HG03159 (cell line): ENCODE measurements around the gene STK24.
"Not testable (repeated sequence)": the region's sequence is repeated elsewhere in the genome, so short reads cannot be mapped to it uniquely, and the experiment has no call there.

Experiments
- ATAC-seq: cut with Tn5 transposase; IDR thresholded peaks from one replicate; pipeline ENCODE4 v1.9.1; 2021; ENCODE audit warnings: mild to moderate bottlenecking, moderate library complexity; ENCODE audit not compliant: unreplicated experiment

The STK24 gene

DNA sequence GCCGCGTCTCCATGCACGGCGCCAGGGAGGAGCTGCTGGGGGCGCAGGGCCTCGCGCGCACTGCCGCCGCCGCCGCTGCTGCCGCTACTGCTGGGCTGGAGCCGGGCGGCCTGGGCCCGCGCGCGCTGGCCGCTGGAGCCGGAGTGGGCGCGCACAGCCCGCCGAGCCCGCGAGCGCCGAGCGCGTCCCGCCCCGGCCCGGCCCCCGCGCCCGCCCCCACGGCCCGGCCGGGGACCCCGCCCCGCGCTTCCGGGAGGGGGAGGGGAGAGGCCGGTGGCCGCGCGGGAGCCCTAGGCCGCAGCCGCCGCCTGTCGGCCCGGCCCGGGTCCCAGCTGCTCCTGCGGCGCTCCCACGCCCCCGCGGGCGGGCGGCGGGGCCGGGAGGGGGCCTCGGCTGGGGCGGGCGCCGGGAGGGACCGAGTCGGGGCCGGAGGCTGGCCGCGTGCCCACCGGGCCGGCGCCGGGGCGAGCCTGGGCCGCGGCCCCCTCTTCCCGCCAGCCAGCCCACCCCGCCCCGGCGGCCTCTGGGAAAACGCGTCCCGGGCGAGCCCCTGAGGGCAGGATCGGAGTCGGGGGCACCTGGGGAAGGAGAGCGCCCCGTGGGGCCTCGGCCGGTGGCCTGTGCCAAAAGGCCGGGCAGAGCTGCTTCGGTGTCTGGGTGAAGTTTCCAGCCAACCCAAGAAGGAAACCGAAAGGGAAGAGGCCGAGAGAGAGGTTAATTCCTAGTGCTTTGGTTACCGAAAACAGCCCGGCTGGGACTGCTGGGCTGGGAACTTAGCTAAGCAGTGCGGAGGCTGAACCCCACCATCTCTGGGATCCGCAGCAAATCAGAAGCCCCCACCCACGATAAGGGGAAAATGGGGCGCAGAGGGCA lies at the start of gene STK24:
STK24 (minus strand) TSS at position 145 of the 873 bp plus-strand sequence. CDS start 321 bp downstream, outside the sequence.
- ATAC-seq = peak; percentile 63

DNA sequence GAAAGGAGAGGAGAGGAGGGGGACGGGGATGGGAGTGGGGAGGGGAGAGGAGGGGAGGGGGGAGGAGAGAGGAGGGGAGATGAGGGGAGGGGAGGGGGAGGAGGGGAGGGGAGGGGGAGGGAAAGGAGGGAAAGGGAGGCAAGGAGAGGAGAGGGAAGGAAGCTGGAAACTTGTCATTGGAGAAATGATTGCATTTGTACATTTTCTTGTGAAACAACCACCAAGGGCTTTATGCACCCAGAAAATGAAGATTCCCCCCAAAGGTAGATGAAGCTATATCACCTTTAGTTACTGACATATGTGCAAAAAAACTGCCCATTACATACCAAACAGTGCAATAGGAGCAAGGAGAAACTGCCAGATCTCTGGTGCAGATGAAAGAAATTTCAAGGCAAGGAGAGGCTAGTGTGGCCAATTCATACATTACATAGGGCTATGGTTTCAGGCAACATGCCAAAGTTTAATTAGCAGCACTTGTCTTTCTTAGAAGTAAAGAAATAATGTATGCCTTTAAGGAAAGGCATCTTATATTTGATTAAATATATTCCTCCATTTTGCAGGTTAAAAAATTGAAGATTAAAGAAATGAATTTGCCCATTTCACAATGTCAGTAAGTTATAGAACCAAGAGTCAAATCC lies 49.5 kb upstream of the STK24 start:
- no peak for ATAC-seq

DNA sequence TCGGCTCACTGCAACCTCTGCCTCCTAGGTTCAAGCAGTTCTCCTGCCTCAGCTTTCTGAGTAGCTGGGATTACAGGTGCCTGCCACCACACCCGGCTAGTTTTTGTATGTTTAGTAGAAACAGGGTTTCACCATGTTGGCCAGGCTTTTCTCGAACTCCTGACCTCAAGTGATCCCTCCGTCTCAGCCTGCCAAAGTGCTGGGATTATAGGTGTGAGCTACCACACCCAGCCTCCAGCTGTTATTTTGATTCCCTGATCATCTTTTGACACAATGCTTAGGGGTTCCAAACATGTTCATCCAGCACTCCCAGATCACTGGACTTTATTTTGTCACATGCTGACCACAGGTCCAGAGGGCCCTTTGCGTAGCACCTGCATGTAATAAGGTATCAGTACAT lies 47.7 kb upstream of the STK24 start:
- ATAC-seq = not testable (repeated sequence)

DNA sequence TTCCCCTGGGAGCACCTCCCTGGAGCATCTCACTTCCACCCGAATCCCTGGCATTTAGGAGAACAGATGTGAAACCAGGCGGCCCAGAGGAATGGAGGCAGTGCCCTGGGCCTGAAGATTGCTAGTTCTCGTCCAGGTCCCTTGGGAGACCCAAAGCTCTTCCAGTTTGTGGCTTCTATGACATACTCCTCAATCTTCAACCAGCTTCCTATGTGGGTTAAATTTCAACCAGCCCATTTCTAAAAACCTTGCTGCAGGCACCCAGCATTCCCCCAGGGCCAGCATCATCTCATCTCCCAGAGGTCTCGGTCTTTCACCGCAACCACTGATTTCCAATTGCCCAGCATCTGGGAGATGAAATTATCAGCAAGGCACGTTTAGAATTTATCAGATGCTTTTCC lies 46.0 kb upstream of the STK24 start:
- no peak for ATAC-seq

DNA sequence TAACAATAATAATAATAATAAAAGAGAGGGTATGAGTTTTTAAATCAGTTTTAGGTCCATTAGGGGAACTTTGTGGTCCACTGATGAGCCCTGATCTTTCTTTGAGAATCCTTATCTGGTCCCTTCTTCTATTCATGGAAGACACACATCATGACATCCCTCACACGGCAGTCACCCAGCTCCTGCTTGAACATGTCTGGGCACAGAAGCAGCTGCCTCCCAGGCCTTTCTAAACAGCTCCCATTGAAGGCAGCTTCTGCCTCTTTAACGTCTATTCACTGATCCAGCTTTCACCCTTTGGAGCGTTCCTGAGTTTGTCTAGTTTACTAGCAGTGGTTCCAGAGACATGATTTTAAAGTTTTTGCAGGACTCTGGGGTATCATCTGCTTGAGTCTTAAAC lies 42.6 kb upstream of the STK24 start:
- no peak for ATAC-seq

DNA sequence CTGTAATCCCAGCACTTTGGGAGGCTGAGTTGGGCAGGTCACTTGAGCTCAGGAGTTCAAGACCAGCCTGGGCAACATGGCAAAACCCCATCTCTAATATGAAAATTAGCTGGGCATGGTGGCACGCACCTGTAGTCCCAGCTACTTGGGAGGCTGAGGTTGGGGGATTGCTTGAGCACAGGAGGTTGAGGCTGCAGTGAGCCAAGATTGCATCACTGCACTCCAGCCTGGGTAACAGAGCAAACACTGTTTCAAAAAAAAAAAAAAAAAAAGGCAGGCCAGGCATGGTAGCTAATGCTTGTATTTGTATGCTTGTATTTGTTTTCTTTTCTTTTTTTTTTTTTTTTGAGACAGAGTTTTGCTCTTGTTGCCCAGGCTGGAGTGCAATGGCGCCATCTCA lies 38.7 kb upstream of the STK24 start:
- ATAC-seq = not testable (repeated sequence)

DNA sequence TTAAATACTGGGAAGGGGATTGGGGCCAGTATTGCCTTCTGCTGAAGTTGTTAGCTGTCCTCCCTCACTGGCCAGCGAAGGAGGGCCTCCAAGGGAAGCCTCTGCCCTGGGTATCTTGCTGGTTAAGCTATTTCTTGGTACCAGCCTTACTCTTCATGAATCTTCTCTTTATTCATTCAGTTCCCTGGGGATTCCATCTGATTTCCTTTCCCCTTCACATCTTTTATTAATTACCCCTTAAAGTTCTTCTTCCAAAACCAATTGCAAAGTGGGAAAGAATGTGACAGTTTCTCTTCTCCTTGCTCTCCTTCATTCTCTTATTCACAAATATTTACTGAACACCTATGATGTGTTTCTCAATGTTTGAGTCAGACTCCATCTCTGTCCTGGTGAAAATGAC lies 36.7 kb upstream of the STK24 start:
- no peak for ATAC-seq

DNA sequence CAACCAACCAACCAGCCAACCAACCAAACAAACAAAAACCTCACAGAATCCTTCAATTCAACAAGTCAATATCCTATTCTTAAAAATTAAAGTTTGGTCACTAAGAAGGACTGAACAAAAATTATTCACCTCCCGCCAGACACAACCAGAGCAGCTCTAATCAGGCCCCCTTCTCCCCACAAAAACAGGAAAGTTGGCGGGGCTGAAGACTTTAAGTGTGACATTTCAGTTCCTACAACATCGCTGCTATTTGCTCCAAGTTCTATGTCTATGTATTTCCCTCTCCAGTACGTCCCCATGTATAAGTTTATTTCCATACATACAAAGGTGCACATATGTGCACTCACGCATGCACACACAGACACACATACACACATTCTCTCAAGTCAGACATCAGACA lies 32.8 kb upstream of the STK24 start:
- ATAC-seq = no peak

DNA sequence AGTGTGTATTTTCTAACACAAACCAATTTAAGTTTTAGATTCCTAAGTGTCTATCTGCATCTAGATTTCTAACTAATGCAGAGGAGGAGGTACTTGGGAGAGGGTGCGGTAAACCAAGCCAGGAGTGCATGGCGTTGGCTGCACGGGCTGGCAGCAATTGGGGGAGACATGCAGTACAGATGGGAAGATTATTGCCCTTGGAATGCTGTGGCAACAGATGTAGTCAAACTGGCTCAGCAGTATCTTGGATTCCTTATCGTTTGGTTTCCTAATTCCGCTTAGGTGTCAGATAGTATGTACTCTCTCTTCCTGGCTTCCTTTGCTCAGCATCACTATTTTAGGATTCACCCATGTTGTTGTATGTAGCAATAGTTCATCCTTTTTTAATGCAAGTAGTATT lies 29.4 kb upstream of the STK24 start:
- ATAC-seq = no peak

DNA sequence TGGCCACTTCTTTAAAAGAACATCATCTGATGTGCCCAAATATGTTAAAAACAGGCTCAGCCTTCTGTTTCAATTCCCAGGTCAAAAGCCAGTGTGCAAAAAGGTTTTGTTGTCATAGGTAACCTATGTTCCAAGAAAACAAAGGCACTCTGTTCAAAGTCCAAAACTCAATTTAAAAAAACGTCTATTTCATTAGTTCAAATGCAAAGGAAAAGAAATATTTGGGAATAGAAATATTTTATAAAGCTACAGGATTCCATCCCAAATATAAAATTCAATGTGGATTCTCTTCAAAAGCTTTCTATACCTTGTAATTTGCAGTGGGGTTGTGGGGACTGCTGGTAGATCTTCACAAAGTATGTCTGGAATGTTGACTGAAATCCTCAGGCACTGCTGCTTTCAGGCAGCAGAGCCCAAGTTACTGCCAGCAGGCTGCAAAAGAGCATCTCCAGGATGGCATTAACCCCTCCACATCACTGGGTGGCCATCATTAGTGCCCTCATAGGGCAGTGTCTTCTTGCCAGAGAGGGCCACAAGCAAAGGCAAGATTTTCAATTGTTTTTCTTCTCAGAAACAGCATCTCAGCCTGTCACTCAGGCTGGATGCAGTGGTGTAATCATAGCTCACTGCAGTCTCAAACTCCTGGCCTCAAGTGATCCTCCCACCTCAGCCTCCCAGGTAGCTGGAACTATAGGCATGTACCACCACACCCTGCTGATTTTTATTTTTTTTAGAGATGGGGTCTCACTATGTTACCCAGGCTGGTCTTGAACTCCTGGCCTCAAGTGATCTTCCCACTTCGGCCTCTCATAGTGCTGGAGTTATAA lies 22.8 kb upstream of the STK24 start:
- ATAC-seq = no peak

DNA sequence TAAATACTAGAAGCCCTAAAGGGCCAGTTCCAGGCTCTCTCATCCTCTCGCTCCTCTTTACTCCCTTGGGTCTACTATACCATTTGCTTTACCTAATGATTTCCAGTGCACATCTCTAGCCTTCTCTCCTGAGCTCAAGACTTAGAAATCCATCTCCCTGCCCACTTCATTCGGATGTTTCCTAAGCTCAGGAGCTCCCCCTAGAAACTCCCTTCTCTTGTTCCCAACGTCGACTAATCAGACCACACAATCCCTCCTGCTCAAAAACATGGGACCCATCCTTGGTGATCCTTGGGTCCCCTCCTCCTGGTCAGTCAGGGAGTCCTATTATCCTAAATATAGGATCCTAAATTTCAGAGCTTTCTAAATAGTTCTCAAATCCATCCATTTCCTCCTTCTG lies 21.1 kb upstream of the STK24 start:
- ATAC-seq = no peak

DNA sequence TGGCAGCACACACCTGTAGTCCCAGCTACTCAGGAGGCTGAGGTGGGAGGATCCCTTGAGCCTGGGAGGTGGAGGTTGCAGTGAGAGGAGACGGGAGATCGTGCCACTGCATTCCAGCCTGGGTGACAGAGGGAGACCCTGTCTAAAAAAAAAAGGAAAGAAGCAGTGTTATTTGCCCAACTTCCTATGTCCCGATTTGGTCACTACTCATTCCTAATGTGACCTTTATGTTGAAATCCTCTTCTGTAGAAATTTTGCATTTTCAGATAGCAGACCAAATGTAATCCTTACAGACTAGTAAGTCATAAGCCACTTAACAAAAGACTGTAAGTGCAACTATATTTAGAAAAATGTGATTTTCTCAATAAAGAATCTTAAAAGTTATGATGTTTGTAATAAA lies 18.2 kb upstream of the STK24 start:
- ATAC-seq = no peak

DNA sequence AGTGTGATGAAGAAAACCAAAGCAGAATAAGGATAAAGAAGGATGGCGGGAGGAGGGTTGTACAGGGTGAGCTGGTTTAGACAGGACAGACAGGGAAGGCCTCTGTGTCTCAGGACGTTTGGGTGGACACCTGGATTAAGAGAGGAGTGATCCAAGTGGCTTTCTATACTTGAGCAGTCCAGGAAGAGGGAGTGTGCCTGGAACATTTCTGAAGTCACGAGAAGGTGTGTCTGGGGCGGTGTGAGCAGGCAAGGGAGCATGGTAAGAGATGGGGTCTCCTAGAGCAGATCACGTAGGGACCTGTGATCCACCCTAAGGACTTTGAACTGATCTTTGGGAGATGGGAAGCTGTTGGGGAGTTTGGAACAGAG lies 15.4 kb upstream of the STK24 start:
- no peak for ATAC-seq

DNA sequence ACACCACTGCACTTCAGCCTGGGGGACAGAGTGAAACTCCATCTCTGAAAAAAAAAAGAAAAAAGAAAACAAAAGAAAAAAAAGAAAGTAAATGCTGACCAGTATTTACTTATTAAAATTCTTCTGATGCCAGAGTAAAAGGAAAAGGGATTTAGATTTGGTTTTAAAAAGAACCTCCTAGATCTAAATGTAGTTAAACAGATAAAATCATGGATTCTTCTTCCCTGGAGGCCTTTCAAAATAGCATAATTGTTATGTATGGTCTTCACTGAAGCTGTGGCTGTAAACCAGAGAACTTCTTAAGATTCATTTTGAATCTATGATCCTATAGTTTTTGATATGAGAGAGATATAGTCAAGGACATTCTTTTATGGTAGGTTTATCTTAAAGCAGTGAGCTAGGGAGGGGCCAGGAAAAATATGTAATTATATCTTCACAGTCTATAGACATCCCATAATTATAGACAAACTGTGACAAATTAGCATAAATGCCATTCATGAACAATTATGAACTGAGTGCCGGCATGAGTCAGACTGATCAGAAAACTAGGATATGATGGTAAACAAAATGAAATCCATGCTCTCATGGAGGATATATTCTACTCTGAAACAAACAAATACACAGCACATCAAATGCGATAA lies 14.9 kb upstream of the STK24 start:
- ATAC-seq = no peak

DNA sequence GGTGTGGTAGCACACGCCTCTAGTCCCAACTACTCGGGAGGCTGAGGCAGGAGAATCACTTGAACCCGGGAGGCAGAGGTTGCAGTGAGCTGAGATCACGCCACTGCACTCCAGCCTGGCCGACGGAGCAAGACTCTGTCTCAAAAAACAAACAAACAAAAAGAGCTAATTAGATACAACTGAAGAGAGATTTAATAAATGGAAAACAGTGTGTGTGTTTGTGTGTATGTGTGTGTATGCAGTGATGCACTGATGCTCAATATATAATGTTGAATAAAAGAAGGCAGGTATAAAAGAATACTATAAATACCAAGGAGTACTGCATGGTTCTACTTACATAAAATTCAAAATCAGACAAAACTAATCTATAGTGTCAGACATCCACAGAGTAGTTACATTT lies 13.6 kb upstream of the STK24 start:
- not testable (repeated sequence) for ATAC-seq

DNA sequence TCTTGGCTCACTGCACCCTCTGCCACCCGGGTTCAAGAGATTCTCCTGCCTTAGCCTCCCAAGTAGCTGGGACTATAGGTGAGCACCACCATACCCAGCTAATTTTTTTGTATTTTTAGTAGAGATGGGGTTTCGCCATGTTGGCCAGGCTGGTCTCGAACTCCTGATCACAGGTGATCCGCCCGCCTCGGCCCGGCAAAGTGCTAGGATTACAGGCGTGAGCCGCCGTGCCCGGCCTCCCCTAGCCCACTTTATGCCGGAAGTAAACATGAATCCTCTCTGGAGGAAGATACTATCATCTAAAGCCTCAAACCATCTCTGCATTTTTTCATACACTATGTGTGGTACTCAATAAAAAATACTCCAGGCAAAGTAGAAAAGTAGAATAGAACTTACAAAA lies 12.6 kb upstream of the STK24 start:
- ATAC-seq = not testable (repeated sequence)

DNA sequence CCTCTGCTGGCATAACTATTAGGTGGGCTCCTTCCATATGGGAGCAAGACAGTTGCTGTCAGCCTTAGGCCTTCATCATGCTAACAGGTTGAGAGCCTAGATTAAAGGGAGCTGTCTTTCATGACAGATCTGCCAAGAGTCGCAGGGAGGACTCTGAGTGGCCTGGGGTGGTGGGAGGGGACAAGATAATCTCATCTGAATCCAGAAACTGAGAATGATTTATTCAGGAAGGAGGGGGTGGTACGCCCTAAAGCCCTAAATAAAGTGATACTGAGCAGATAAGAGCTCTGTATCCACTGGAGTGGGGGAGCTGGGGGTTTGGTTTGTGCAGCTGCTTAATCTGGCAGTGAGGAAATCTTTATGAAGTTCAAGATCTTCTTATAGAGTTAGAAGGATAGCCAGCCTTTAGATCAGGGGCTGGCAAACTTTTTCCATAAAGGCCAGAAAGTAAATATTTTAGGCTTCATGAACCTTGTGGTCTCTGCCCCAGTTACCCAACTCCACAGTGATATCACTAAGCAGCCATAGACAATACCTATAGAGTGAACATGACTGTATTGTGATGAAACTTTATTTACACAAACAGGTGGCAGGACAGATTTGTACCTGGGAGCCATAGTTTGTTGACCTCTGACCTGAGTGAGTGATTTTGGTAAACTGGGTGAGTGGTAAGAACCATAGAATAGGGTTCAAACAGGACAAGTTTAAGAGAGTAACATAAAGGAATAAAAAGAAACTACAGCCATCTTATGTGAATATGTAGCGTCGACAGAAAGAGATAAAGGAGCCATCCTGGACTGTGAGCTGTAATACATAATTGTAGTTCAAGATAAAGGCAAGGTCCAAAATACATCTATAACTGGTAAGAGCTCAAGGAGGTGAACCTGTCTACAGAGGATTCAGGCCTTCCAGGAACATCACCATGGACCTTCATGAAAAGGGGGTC lies 9.8 kb upstream of the STK24 start:
- ATAC-seq = no peak

DNA sequence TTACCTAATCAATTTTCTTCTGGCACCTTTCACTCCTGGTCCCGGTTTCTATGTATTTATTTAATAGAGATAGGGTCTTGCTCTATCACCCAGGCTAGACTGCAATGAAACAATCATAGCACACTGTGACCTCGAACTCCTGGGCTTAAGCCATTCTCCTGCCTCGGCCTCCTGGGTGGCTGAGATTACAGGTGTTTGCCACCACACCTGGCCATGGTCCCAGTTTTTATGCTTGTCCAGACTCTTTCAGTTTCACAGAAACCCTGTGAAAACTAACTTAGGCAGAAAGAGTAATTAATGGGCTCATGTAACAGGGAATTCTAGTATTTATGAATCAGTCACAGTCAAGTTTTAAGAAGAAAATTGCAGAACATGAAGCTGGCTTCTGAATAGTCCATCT lies 9.0 kb upstream of the STK24 start:
- no peak for ATAC-seq

DNA sequence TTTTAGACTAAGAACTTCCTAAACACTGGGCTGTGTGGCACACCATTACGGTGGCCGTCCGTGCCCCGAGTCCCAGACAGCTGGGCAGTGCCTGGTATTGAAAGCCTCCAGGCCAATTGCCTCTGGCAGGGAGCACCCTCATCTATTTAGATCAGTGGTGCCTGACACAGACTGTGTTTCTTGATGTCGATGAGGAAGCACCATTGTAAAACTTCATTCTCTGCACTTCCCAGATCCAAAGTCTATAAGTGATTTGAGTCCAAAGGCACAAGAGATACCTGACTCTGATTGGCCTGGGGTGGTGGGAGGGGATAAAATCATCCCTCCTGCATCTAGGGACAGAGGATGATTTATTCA lies 8.5 kb upstream of the STK24 start:
- no peak for ATAC-seq
